WTC11 (cell line): Measurements from ENCODE around the gene PDIA6. TPM values are rescaled to one million over a fixed set of nuclear protein-coding genes. Genes with fewer than 3 reads are reported as not detected.

ENCODE experiments used
- ATAC-seq: fragments of 200-7000 bp; cut with Tn5 transposase; 2 replicates; pipeline ENCODE4 v1.10.0; 2021; ENCODE audit warnings: mild to moderate bottlenecking, moderate library complexity
- CTCF ChIA-PET: fragments of 300-600 bp; sonication (Branson Sonifier 250); formaldehyde crosslinking; loops from one replicate; lab custom pipeline; 2021; ENCODE audit warnings: antibody characterized with exemption; lab: Charles Lee
- POLR2A ChIA-PET: fragments of 350-600 bp; sonication (Branson Sonifier 250); formaldehyde crosslinking; loops from one replicate; lab custom pipeline; 2021; ENCODE audit warnings: antibody characterized with exemption; lab: Charles Lee
- DNase-seq: peaks from one replicate; pipeline ENCODE4 v3.0.0; 2021; ENCODE audit warnings: low spot score
- H3K27ac Mint-ChIP-seq: 2 replicates; pipeline ENCODE4 v1.8.0; 2021; ENCODE audit warnings: mixed read lengths
- H3K27me3 Mint-ChIP-seq: 2 replicates; pipeline ENCODE4 v1.8.0; 2021; ENCODE audit warnings: low read depth, mild to moderate bottlenecking, moderate library complexity, mixed read lengths
- H3K36me3 Mint-ChIP-seq: 2 replicates; pipeline ENCODE4 v1.8.0; 2021; ENCODE audit warnings: mixed read lengths
- H3K4me1 Mint-ChIP-seq: 2 replicates; pipeline ENCODE4 v1.8.0; 2022; ENCODE audit warnings: mixed read lengths
- H3K4me3 Mint-ChIP-seq: 2 replicates; pipeline ENCODE4 v1.8.0; 2021; ENCODE audit warnings: mild to moderate bottlenecking, moderate library complexity, mixed read lengths
- H3K9me3 Mint-ChIP-seq: 2 replicates; pipeline ENCODE4 v1.8.0; 2021; ENCODE audit warnings: mixed read lengths
- AR ChIP-seq: fragments of 250-450 bp; sonication (Bioruptor Pico); IDR thresholded peaks from 2 replicates; pipeline ENCODE4 v1.9.0; 2021; ENCODE audit warnings: mild to moderate bottlenecking
- CDX4 ChIP-seq: fragments of 250-450 bp; sonication (Bioruptor Pico); IDR thresholded peaks from 2 replicates; pipeline ENCODE4 v1.9.0; 2021; ENCODE audit warnings: moderate library complexity, mild to moderate bottlenecking, inconsistent platforms, borderline replicate concordance
- CREB1 ChIP-seq: sonication (generic); formaldehyde crosslinking; IDR thresholded peaks from 2 replicates; pipeline ENCODE4 v1.8.0; 2023; ENCODE audit warnings: mild to moderate bottlenecking, missing genetic modification reagents
- CREM ChIP-seq: sonication (generic); formaldehyde crosslinking; IDR thresholded peaks from 2 replicates; pipeline ENCODE4 v1.8.1; 2022; ENCODE audit warnings: mild to moderate bottlenecking, missing genetic modification reagents, moderate library complexity
- EMX1 ChIP-seq: fragments of 250-450 bp; sonication (Bioruptor Pico); IDR thresholded peaks from 2 replicates; pipeline ENCODE4 v1.8.0; 2021; ENCODE audit warnings: mild to moderate bottlenecking
- ETV6 ChIP-seq: sonication (generic); formaldehyde crosslinking; IDR thresholded peaks from 2 replicates; pipeline ENCODE4 v1.8.1; 2022; ENCODE audit warnings: mild to moderate bottlenecking, missing genetic modification reagents
- FOXK1 ChIP-seq: sonication (generic); formaldehyde crosslinking; IDR thresholded peaks from 2 replicates; pipeline ENCODE4 v1.8.0; 2022; ENCODE audit warnings: mild to moderate bottlenecking, moderate library complexity, missing genetic modification reagents
- FOXP1 ChIP-seq: sonication (generic); formaldehyde crosslinking; IDR thresholded peaks from 2 replicates; pipeline ENCODE4 v1.8.0; 2022; ENCODE audit warnings: missing genetic modification reagents, mild to moderate bottlenecking, moderate library complexity, borderline replicate concordance
- JUN ChIP-seq: sonication (generic); formaldehyde crosslinking; IDR thresholded peaks from 2 replicates; pipeline ENCODE4 v1.8.0; 2023; ENCODE audit warnings: mild to moderate bottlenecking, missing genetic modification reagents
- KAT7 ChIP-seq: sonication (generic); formaldehyde crosslinking; IDR thresholded peaks from 2 replicates; pipeline ENCODE4 v1.8.1; 2023; ENCODE audit warnings: missing genetic modification reagents, mild to moderate bottlenecking, borderline replicate concordance
- MAX ChIP-seq: sonication (generic); formaldehyde crosslinking; IDR thresholded peaks from 2 replicates; pipeline ENCODE4 v1.8.0; 2022; ENCODE audit warnings: mild to moderate bottlenecking, missing genetic modification reagents
- NFYB ChIP-seq: sonication (generic); formaldehyde crosslinking; conservative IDR thresholded peaks from 2 replicates; pipeline ENCODE4 v1.8.0; 2022; ENCODE audit warnings: low read depth, missing genetic modification reagents
- NR1H2 ChIP-seq: sonication (generic); formaldehyde crosslinking; IDR thresholded peaks from 2 replicates; pipeline ENCODE4 v1.9.0; 2021; ENCODE audit warnings: mild to moderate bottlenecking, moderate library complexity, missing genetic modification reagents
- NR3C1 ChIP-seq: sonication (generic); formaldehyde crosslinking; conservative IDR thresholded peaks from 2 replicates; pipeline ENCODE4 v1.8.1; 2023; ENCODE audit warnings: low read depth, mild to moderate bottlenecking, missing genetic modification reagents
- OVOL2 ChIP-seq: fragments of 250-450 bp; sonication (Bioruptor Pico); IDR thresholded peaks from 2 replicates; pipeline ENCODE4 v1.9.0; 2021; ENCODE audit warnings: mild to moderate bottlenecking, borderline replicate concordance
- PRDM15 ChIP-seq: sonication (generic); formaldehyde crosslinking; IDR thresholded peaks from 2 replicates; pipeline ENCODE4 v1.8.0; 2022; ENCODE audit warnings: missing genetic modification reagents
- PREB ChIP-seq: sonication (generic); formaldehyde crosslinking; IDR thresholded peaks from 2 replicates; pipeline ENCODE4 v1.8.1; 2022; ENCODE audit warnings: mild to moderate bottlenecking, missing genetic modification reagents, moderate library complexity, borderline replicate concordance
- RORB ChIP-seq: fragments of 250-450 bp; sonication (Bioruptor Pico); IDR thresholded peaks from 2 replicates; pipeline ENCODE4 v1.9.0; 2021; ENCODE audit warnings: mild to moderate bottlenecking
- SOX15 ChIP-seq: fragments of 250-450 bp; sonication (Bioruptor Pico); IDR thresholded peaks from 2 replicates; pipeline ENCODE4 v1.9.0; 2021; ENCODE audit warnings: mild to moderate bottlenecking
- TEAD4 ChIP-seq: sonication (generic); formaldehyde crosslinking; IDR thresholded peaks from 2 replicates; pipeline ENCODE4 v1.8.0; 2022; ENCODE audit warnings: mild to moderate bottlenecking, missing genetic modification reagents
- total RNA-seq: library from RNA; stranded (reverse); gene quantifications from 3 replicates; pipeline ENCODE4 v1.2.3, GENCODE V29; 2021
- TF ChIP-seq, protein P1 (sequence below): sonication (generic); formaldehyde crosslinking; IDR thresholded peaks from 2 replicates; pipeline ENCODE4 v1.8.1; 2023; ENCODE audit warnings: mild to moderate bottlenecking, missing genetic modification reagents, moderate library complexity
- TF ChIP-seq, protein P2 (sequence below): sonication (generic); formaldehyde crosslinking; IDR thresholded peaks from 2 replicates; pipeline ENCODE4 v1.8.1; 2022; ENCODE audit warnings: mild to moderate bottlenecking, moderate library complexity, missing genetic modification reagents
- TF ChIP-seq, protein P3 (sequence below): fragments of 250-450 bp; sonication (Bioruptor Pico); IDR thresholded peaks from 2 replicates; pipeline ENCODE4 v1.8.0; 2021; ENCODE audit warnings: mild to moderate bottlenecking

The PDIA6 gene
- total RNA-seq, 1 experiment from 2014 or later, result 331 TPM

GRCh38 chr2:10830641-10831399, 18.2 kb upstream of the PDIA6 start (continued):
- no peak for TF ChIP-seq JUN (CRISPR knock-in tag)
- no peak for TF ChIP-seq RORB (CRISPR knock-in tag)
- TF ChIP-seq PRDM15 (CRISPR knock-in tag), result no peak
- TF ChIP-seq KAT7 (CRISPR knock-in tag), result no peak
- TF ChIP-seq NR1H2 (CRISPR knock-in tag), result no peak

DNA sequence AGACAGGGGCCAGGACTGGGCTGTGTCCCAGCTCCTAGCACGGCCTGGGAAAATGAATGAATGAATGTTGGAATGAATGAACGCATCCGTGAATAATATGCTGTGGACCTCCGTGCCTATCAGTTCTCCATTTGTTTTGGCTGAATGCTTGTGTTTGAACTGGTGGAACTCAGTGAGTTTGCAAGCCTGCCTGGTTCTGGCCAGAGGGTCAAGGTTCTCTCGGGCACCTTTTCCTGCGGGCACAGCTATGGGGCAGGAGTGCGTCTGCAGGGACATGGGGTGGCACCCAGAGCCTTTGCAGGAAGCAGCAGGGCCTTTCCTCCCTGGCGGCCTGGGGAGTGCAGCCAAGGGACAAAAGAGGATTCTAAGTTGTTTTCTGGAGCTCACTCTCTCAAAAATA, 17.6 kb upstream of the PDIA6 start:
- ChIA-PET CTCF (interaction anchor here (0.7 to 8.3 kb wide), 10 partner anchors 13 to 302 kb away, joined by 3 to 231 read pairs (median 20); partner anchors contain the start of gene KCNF1), POLR2A (no interaction called here)
- peaks cover 22% of the 10 kb centered on the region for H3K27me3 Mint-ChIP-seq
- peaks cover 14% of the 10 kb centered on the region for H3K4me1 Mint-ChIP-seq
- H3K9me3 Mint-ChIP-seq, result peaks cover 7% of the 10 kb centered on the region
- ATAC-seq (no peak), DNase-seq (no peak)
- no peaks in the 10 kb centered on the region for H3K36me3 Mint-ChIP-seq
- H3K4me3 Mint-ChIP-seq, result no peak overlapping the region
- no peak overlapping the region for H3K27ac Mint-ChIP-seq
- TF ChIP-seq FOXK1 (CRISPR knock-in tag) (no peak), AR (CRISPR knock-in tag) (no peak), EMX1 (no peak), CREM (no peak), TEAD4 (CRISPR knock-in tag) (no peak), FOXP1 (CRISPR knock-in tag) (no peak), CDX4 (CRISPR knock-in tag) (no peak), PREB (CRISPR knock-in tag) (no peak), OVOL2 (CRISPR knock-in tag) (no peak), NFYB (CRISPR knock-in tag) (no peak), SOX15 (CRISPR knock-in tag) (no peak), CREB1 (CRISPR knock-in tag) (no peak), ETV6 (no peak), NR3C1 (no peak), MAX (CRISPR knock-in tag) (no peak)
- TF ChIP-seq, protein P1, sequence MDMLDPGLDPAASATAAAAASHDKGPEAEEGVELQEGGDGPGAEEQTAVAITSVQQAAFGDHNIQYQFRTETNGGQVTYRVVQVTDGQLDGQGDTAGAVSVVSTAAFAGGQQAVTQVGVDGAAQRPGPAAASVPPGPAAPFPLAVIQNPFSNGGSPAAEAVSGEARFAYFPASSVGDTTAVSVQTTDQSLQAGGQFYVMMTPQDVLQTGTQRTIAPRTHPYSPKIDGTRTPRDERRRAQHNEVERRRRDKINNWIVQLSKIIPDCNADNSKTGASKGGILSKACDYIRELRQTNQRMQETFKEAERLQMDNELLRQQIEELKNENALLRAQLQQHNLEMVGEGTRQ, result no peak
- TF ChIP-seq, protein P2, sequence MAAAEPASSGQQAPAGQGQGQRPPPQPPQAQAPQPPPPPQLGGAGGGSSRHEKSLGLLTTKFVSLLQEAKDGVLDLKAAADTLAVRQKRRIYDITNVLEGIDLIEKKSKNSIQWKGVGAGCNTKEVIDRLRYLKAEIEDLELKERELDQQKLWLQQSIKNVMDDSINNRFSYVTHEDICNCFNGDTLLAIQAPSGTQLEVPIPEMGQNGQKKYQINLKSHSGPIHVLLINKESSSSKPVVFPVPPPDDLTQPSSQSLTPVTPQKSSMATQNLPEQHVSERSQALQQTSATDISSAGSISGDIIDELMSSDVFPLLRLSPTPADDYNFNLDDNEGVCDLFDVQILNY, result no peak
- TF ChIP-seq, protein P3, sequence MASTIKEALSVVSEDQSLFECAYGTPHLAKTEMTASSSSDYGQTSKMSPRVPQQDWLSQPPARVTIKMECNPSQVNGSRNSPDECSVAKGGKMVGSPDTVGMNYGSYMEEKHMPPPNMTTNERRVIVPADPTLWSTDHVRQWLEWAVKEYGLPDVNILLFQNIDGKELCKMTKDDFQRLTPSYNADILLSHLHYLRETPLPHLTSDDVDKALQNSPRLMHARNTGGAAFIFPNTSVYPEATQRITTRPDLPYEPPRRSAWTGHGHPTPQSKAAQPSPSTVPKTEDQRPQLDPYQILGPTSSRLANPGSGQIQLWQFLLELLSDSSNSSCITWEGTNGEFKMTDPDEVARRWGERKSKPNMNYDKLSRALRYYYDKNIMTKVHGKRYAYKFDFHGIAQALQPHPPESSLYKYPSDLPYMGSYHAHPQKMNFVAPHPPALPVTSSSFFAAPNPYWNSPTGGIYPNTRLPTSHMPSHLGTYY (CRISPR knock-in tag), result no peak
